ENCODE measurements around the gene GAK. TPM values are rescaled to one million over a fixed set of nuclear protein-coding genes. Genes with fewer than 3 reads are reported as not detected.

The GAK gene
- total RNA-seq, 4 donors from 2014 or later, result 50.6 to 1,098 (median 104) TPM

- Histone ChIP-seq H3K27ac (no peak overlapping the region), H3K27me3 (no peaks in the 10 kb centered on the region), H3K4me3 (no peak overlapping the region), H3K4me1 (peaks cover 0 to 7% of the 10 kb centered on the region in 2 donors), H3K36me3 (no peaks in the 10 kb centered on the region), H3K9me3 (no peaks in the 10 kb centered on the region)
- no peak for DNase-seq
- no peak for TF ChIP-seq POLR2A (IDR thresholded peaks at IDR 0.05)
- TF ChIP-seq, protein P1, sequence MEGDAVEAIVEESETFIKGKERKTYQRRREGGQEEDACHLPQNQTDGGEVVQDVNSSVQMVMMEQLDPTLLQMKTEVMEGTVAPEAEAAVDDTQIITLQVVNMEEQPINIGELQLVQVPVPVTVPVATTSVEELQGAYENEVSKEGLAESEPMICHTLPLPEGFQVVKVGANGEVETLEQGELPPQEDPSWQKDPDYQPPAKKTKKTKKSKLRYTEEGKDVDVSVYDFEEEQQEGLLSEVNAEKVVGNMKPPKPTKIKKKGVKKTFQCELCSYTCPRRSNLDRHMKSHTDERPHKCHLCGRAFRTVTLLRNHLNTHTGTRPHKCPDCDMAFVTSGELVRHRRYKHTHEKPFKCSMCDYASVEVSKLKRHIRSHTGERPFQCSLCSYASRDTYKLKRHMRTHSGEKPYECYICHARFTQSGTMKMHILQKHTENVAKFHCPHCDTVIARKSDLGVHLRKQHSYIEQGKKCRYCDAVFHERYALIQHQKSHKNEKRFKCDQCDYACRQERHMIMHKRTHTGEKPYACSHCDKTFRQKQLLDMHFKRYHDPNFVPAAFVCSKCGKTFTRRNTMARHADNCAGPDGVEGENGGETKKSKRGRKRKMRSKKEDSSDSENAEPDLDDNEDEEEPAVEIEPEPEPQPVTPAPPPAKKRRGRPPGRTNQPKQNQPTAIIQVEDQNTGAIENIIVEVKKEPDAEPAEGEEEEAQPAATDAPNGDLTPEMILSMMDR (IDR thresholded peaks at IDR 0.05), result no peak
- intact Hi-C loops (cut with DNase I; ENCODE audit: low total_unique reads), result no loop called here
Measured at GRCh38 chr4:849478-850175, 82.5 kb downstream of the GAK start.

DNA sequence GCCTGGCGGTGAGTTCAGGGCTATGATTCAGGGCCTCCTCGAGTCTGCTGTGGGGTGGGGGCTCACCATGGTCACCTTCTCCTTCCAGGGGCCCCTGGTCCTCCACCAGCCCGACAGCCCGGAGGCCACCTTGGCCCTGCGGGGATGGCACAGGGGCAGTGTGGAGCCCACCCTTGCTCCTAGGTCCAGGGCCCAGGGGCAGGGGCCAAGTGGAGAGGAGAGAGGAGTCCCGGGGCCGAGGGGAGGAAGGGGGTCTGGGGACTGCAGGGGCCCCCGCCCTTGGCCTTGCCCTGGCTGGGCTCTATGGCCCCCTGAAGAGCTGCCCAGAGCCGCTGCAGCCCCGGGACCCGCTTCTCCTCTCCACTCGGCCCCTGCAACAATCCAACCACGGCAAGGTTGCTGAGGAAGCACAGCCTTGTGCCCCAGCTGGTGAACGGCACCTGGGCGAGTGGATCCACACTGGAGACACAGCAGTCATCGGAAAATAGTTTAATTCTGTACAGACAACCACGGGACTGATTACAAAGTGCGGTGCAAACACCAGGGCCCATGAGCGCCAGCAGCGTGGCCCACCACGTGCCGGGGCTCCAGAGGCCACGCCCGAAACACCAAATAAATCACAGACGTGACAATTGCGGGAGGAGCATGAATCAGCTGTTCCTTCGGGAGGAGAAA lies 83.2 kb downstream of the GAK start:
- no peaks in the 10 kb centered on the region for H3K36me3 ChIP-seq
- H3K4me1 ChIP-seq, result peaks cover 0 to 7% of the 10 kb centered on the region in 2 donors
- TF ChIP-seq, protein P1 (IDR thresholded peaks at IDR 0.05), result no peak
- no peak for TF ChIP-seq POLR2A (IDR thresholded peaks at IDR 0.05)
- H3K4me3 ChIP-seq, result no peak overlapping the region
- intact Hi-C loops (cut with DNase I; ENCODE audit: low total_unique reads), result no loop called here
- no peak overlapping the region for H3K27ac ChIP-seq
- H3K27me3 ChIP-seq, result no peaks in the 10 kb centered on the region
- H3K9me3 ChIP-seq, result no peaks in the 10 kb centered on the region
- no peak for DNase-seq

- Histone ChIP-seq H3K36me3 (no peaks in the 10 kb centered on the region), H3K4me1 (peaks cover 0 to 7% of the 10 kb centered on the region in 2 donors), H3K4me3 (no peak overlapping the region), H3K27me3 (no peaks in the 10 kb centered on the region), H3K9me3 (no peaks in the 10 kb centered on the region), H3K27ac (no peak overlapping the region)
- intact Hi-C loops (cut with DNase I; ENCODE audit: low total_unique reads), result no loop called here
- no peak for DNase-seq
- no peak for TF ChIP-seq POLR2A (IDR thresholded peaks at IDR 0.05)
- TF ChIP-seq, protein P1 (IDR thresholded peaks at IDR 0.05), result no peak
Measured at GRCh38 chr4:848307-848691, 83.8 kb downstream of the GAK start.

DNA sequence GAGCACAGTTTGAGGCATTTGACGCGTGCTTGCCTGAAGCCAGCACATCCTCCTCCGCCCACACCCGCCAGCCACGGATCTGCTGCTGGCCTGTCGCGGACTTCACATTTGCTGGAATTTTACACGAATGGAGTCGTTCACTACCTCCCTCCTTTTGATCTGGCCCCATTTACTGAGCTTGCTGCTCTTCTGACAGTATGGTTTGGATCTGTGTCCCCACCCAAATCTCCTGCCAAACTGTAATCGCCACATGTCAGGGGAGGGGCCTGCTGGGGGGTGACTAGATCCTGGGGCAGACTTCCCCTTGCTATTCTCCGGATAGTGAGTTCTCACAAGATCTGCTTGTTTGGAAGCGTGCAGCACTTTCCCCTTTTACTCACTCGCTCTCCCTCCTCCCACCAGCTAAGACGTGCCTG lies 86.3 kb downstream of the GAK start:
- Histone ChIP-seq H3K4me3 (no peak overlapping the region), H3K9me3 (no peaks in the 10 kb centered on the region), H3K27me3 (no peaks in the 10 kb centered on the region), H3K4me1 (peaks cover 0 to 7% of the 10 kb centered on the region in 2 donors), H3K27ac (no peak overlapping the region), H3K36me3 (no peaks in the 10 kb centered on the region)
- DNase-seq, result no peak
- intact Hi-C loops (cut with DNase I; ENCODE audit: low total_unique reads), result no loop called here
- TF ChIP-seq, protein P1 (IDR thresholded peaks at IDR 0.05), result no peak
- TF ChIP-seq POLR2A (IDR thresholded peaks at IDR 0.05), result no peak

DNA sequence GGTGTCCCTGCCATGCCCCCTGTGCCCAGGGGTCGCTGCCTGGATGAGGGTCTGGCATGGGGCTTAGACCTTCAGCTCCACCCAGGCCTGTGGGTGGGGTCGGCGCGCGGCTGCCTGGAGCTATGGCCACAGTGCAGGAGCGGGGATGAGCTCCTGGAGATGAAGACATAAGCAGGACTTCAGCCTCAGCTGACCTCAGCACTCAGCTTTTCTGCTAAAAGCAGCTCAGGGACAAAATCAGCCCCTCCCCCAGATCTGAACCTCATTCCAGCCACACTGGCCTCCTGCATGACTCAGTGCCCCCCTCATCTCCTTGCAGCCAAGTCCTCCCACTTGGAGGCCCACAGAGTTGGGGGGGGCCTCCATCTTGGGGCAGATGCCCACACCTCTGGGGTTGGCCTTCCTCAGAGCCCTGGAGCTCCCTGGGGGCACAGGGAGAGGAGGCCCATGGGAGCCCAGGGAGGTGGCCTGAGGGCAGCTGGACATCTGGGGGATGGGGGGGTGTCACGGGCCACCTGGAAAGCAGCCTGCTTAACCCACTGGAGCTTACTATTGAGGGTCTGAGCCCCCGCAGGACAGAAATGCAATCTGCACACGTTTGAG lies 86.8 kb downstream of the GAK start:
- DNase-seq, result no peak
- Histone ChIP-seq H3K36me3 (no peaks in the 10 kb centered on the region), H3K9me3 (no peaks in the 10 kb centered on the region), H3K4me1 (peaks cover 0 to 7% of the 10 kb centered on the region in 2 donors), H3K4me3 (no peak overlapping the region), H3K27ac (no peak overlapping the region), H3K27me3 (no peaks in the 10 kb centered on the region)
- intact Hi-C loops (cut with DNase I; ENCODE audit: low total_unique reads), result no loop called here
- no peak for TF ChIP-seq POLR2A (IDR thresholded peaks at IDR 0.05)
- TF ChIP-seq, protein P1 (IDR thresholded peaks at IDR 0.05), result no peak
